Left ventricle myocardium inferior (tissue), 1 donor: ENCODE measurements around the gene STH. TPM values are rescaled to one million over a fixed set of nuclear protein-coding genes. Genes with fewer than 3 reads are reported as not detected.

Source experiments
- DNase-seq: peaks from one replicate; pipeline ENCODE4 v3.0.0-alpha.2; 2020
- H3K27ac ChIP-seq: fragments of 200-600 bp; replicated peaks from 2 replicates; pipeline ENCODE4 v1.8.0; 2021
- H3K27me3 ChIP-seq: fragments of 200-600 bp; 2 replicates; pipeline ENCODE4 v1.8.0; 2021; ENCODE audit warnings: low read depth
- H3K36me3 ChIP-seq: fragments of 200-600 bp; 2 replicates; pipeline ENCODE4 v1.8.0; 2021
- H3K4me1 ChIP-seq: fragments of 200-600 bp; 2 replicates; pipeline ENCODE4 v1.8.0; 2021
- H3K4me3 ChIP-seq: fragments of 200-600 bp; 2 replicates; pipeline ENCODE4 v1.8.0; 2021; ENCODE audit warnings: mild to moderate bottlenecking, moderate library complexity
- H3K9me3 ChIP-seq: fragments of 200-600 bp; replicated peaks from 2 replicates; pipeline ENCODE4 v1.8.0; 2021
- CTCF ChIP-seq: fragments of 200-600 bp; IDR thresholded peaks from 2 replicates; pipeline ENCODE4 v1.8.0; 2021; ENCODE audit warnings: antibody characterized with exemption, mild to moderate bottlenecking, borderline replicate concordance
- intact Hi-C: fragments of 100-400 bp; cut with micrococcal nuclease; formaldehyde crosslinking; loops from one replicate; pipeline ENCODE4 v1.11.0; 2022
- total RNA-seq: library from RNA; stranded (reverse); fragmentation: NEBNext Ultra II Directional; extraction: Animal tissue kit (Norgen Biotek cat#: 25700); gene quantifications from one replicate; pipeline ENCODE4 v1.2.1, GENCODE V29; 2021
- donor health status: DM: no; HTN: yes; CAD: no; lungs with severe emphysema.

The STH gene
- total RNA-seq, 1 donor from 2014 or later: not detected

GRCh38 chr17:46007461-46007965 is 8.5 kb downstream of the STH start:
- peaks cover 3% of the 10 kb centered on the region for H3K27me3 ChIP-seq
- no peaks in the 10 kb centered on the region for H3K9me3 ChIP-seq
- H3K4me1 ChIP-seq: peaks cover 17% of the 10 kb centered on the region
- intact Hi-C loops: no loop called here
- DNase-seq: no peak
- no peaks in the 10 kb centered on the region for H3K36me3 ChIP-seq
- H3K4me3 ChIP-seq: no peak overlapping the region
- no peak for TF ChIP-seq CTCF
- no peak overlapping the region for H3K27ac ChIP-seq

GRCh38 chr17:46008591-46008990 is 9.5 kb downstream of the STH start:
- H3K36me3 ChIP-seq: no peaks in the 10 kb centered on the region
- no peak overlapping the region for H3K4me3 ChIP-seq
- TF ChIP-seq CTCF: no peak
- intact Hi-C loops: no loop called here
- no peak for DNase-seq
- peaks cover 8% of the 10 kb centered on the region for H3K4me1 ChIP-seq
- H3K27me3 ChIP-seq: peaks cover 3% of the 10 kb centered on the region
- H3K27ac ChIP-seq: no peak overlapping the region
- no peaks in the 10 kb centered on the region for H3K9me3 ChIP-seq

GRCh38 chr17:46009681-46010596 is 10.9 kb downstream of the STH start:
- Histone ChIP-seq H3K4me3 (no peak overlapping the region), H3K27me3 (peaks cover 3% of the 10 kb centered on the region), H3K27ac (no peak overlapping the region), H3K9me3 (no peaks in the 10 kb centered on the region), H3K36me3 (no peaks in the 10 kb centered on the region), H3K4me1 (no peaks in the 10 kb centered on the region)
- TF ChIP-seq CTCF: no peak
- DNase-seq: no peak
- intact Hi-C loops: no loop called here

- Histone ChIP-seq H3K9me3 (no peaks in the 10 kb centered on the region), H3K36me3 (no peaks in the 10 kb centered on the region), H3K27ac (no peak overlapping the region), H3K4me3 (no peak overlapping the region), H3K27me3 (peaks cover 3% of the 10 kb centered on the region), H3K4me1 (no peaks in the 10 kb centered on the region)
- no peak for DNase-seq
- no peak for TF ChIP-seq CTCF
- intact Hi-C loops: no loop called here
Measured at GRCh38 chr17:46010597-46011186, 11.6 kb downstream of the STH start.

GRCh38 chr17:46011711-46012505 is 12.9 kb downstream of the STH start:
- intact Hi-C loops: no loop called here
- Histone ChIP-seq H3K9me3 (no peaks in the 10 kb centered on the region), H3K4me1 (no peaks in the 10 kb centered on the region), H3K36me3 (no peaks in the 10 kb centered on the region), H3K27ac (no peak overlapping the region), H3K4me3 (no peak overlapping the region), H3K27me3 (peaks cover 3% of the 10 kb centered on the region)
- DNase-seq: no peak
- TF ChIP-seq CTCF: no peak
